ENCODE results near the gene RAC3. TPM values are rescaled to one million over a fixed set of nuclear protein-coding genes. Genes with fewer than 3 reads are reported as not detected.

The RAC3 gene
- total and polyA plus RNA-seq, 2 of the 8 experiments (the other 6 are each of a cell fraction or from before 2014, with no cell fraction given), result 177 to 299 TPM

- peak; percentile 41 for TF ChIP-seq NANOG (IDR thresholded peaks at IDR 0.05; ENCODE audit: insufficient read depth, low read depth, low read length, poor library complexity, severe bottlenecking)
- TF ChIP-seq CBX8 (IDR thresholded peaks at IDR 0.05; ENCODE audit: borderline replicate concordance, low read depth, low read length), result no peak
- TF ChIP-seq SP1 (IDR thresholded peaks at IDR 0.05; ENCODE audit: low read depth, low read length), result peak; percentile 91
- no peak for TF ChIP-seq TBP (IDR thresholded peaks at IDR 0.05; ENCODE audit: low read depth, low read length)
These were observed 8.5 kb upstream of the RAC3 start, which contains the start of gene LRRC45 (continued) for GRCh38 chr17:82022981-82023446.

Data from H1 (cell line).